GM18868 (cell line): ENCODE measurements around the gene CAPN1.

Experiments
- ATAC-seq: cut with Tn5 transposase; IDR thresholded peaks from one replicate; pipeline ENCODE4 v1.9.1; 2021; ENCODE audit warnings: mild to moderate bottlenecking, moderate library complexity; ENCODE audit not compliant: unreplicated experiment

CAPN1 gene

DNA sequence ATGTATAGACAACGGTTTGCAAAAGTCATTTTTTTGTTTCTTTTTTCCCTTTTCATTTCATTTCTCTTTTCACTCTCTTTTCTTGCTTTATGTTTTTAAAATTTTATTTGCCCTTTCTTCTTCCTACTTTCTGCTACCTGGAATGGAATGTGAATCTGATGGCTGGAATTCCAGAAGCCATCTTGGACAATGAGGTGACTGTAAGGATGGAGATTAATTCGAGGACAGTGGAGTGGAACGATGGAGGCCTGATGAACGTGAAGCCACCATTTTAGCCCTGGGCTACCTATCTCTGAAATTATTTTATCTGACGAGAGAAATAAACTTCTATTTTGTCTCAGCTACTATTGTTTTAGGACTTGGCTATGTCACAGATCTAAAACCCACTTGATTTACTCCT, 77.3 kb downstream of the CAPN1 start:
- no peak for ATAC-seq

DNA sequence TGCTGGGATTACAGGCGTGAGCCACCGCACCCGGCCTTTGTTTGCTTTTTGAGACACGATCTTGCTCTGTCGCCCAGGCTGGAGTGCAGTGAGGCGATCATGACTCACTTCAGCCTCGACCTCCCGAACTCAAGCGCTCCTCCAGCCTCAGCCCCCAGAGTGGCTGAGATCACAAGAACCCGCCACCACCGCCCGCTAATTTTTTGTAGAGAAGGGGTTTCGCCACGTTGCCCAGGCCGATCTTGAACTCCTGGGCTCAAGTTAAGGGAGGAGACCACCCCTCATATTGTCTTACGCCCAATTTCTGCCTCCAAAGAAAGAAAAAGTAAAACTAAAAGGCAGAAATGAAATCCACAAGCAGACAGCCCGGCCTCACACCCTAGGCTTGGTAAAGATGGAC, 78.6 kb downstream of the CAPN1 start:
- no peak for ATAC-seq

DNA sequence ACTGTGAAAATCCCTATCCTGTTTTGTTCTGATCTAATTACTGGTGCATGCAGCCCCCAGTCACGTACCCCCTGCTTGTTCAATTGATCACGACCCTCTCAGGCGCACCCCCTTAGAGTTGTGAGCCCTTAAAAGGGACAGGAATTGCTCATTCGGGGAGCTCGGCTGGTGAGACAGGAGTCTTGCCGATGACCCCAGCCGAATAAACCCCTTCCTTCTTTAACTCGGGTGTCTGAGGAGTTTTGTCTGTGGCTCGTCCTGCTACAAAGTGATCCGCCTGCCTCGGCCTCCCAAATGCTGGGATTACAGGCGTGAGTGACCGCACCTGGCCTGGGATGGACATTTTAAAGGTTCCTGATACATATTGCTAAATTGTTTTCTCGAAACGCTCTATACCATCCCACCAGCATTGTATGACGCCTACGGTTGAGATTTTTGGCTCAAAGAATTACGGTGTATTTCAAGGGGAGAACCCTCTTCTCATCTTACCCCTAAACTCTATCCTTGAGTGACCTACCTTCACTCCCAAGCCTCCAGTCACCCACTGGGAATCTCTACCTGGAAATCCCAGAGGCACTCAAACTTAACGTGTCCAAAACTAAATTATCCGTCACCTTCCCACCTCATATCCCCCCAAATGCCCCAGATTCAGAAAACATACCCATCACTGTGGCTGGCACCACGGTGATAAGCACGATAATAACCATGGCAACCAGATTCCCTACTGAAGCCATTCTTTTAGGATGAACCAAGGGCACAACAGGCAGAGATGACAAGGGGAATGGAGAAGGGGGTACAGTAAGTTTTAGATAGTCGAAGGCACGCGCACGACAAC, 79.2 kb downstream of the CAPN1 start:
- no peak for ATAC-seq
